ENCODE data around the gene ETDC.
A peak's percentile ranks its signal among the peaks of the same experiment; 100 is the strongest.
"Not testable (repeated sequence)": the region's sequence is repeated elsewhere in the genome, so short reads cannot be mapped to it uniquely, and the experiment has no call there.

ETDC gene

GRCh38 chrX:135309430-135309923 lies at the start of gene ETDC:
Gene ETDC, plus strand, starts transcription at chrX:135309480. Its CDS starts 0 bp downstream, at chrX:135309480.
- DNase-seq (ENCODE audit: low spot score), result no peak

GRCh38 chrX:135260976-135261375 lies 48.3 kb upstream of the ETDC start:
- DNase-seq (ENCODE audit: low spot score), result not testable (repeated sequence)

- DNase-seq (ENCODE audit: low spot score), result not testable (repeated sequence)
Measured at GRCh38 chrX:135263376-135263775, 45.9 kb upstream of the ETDC start.

- no peak for DNase-seq (ENCODE audit: low spot score)
Measured at GRCh38 chrX:135264206-135264605, 45.1 kb upstream of the ETDC start.

GRCh38 chrX:135273162-135273561 lies 36.1 kb upstream of the ETDC start:
- DNase-seq (ENCODE audit: low spot score), result no peak

GRCh38 chrX:135275973-135276372 lies 33.3 kb upstream of the ETDC start:
- DNase-seq (ENCODE audit: low spot score), result no peak

GRCh38 chrX:135287266-135287823 lies 21.9 kb upstream of the ETDC start:
- no peak for DNase-seq (ENCODE audit: low spot score)

- peak; percentile 38 for DNase-seq (ENCODE audit: low spot score)
Measured at GRCh38 chrX:135295238-135295943, 13.9 kb upstream of the ETDC start.

- DNase-seq (ENCODE audit: low spot score), result no peak
Measured at GRCh38 chrX:135295944-135296305, 13.4 kb upstream of the ETDC start.

- no peak for DNase-seq (ENCODE audit: low spot score)
Measured at GRCh38 chrX:135302269-135302873, 6.9 kb upstream of the ETDC start.

- no peak for DNase-seq (ENCODE audit: low spot score)
Measured at GRCh38 chrX:135304741-135305140, 4.5 kb upstream of the ETDC start.

GRCh38 chrX:135307171-135307570 lies 2.1 kb upstream of the ETDC start:
- no peak for DNase-seq (ENCODE audit: low spot score)

- DNase-seq (ENCODE audit: low spot score), result no peak
Measured at GRCh38 chrX:135308345-135308855, 880 bp upstream of the ETDC start.

- no peak for DNase-seq (ENCODE audit: low spot score)
Measured at GRCh38 chrX:135315864-135316263, 6.6 kb downstream of the ETDC start.

GRCh38 chrX:135324463-135324862 lies 15.2 kb downstream of the ETDC start:
- DNase-seq (ENCODE audit: low spot score), result no peak

GRCh38 chrX:135325036-135325818 lies 15.9 kb downstream of the ETDC start:
- not testable (repeated sequence) for DNase-seq (ENCODE audit: low spot score)

GRCh38 chrX:135327299-135327698 lies 18.0 kb downstream of the ETDC start:
- no peak for DNase-seq (ENCODE audit: low spot score)

- no peak for DNase-seq (ENCODE audit: low spot score)
Measured at GRCh38 chrX:135328421-135329005, 19.2 kb downstream of the ETDC start.

GRCh38 chrX:135330706-135331105 lies 21.4 kb downstream of the ETDC start:
- DNase-seq (ENCODE audit: low spot score), result no peak

- DNase-seq (ENCODE audit: low spot score), result no peak
Measured at GRCh38 chrX:135331525-135331924, 22.2 kb downstream of the ETDC start.

GRCh38 chrX:135340831-135341230 lies 31.6 kb downstream of the ETDC start:
- DNase-seq (ENCODE audit: low spot score), result no peak

- peak; percentile 16 for DNase-seq (ENCODE audit: low spot score)
Measured at GRCh38 chrX:135345107-135345589, 35.9 kb downstream of the ETDC start.
